Neural crest cell (in vitro differentiated cells): ENCODE results near the gene CFL2. TPM values are rescaled to one million over a fixed set of nuclear protein-coding genes. Genes with fewer than 3 reads are reported as not detected.

ENCODE experiments used
- DNase-seq: peaks from one replicate; pipeline ENCODE4 v3.0.0; 2021; ENCODE audit warnings: low read depth, mixed read lengths, low spot score
- H3K27ac Mint-ChIP-seq: one replicate; pipeline ENCODE4 v1.8.0; 2021; ENCODE audit warnings: mild to moderate bottlenecking, mixed read lengths; ENCODE audit not compliant: unreplicated experiment
- H3K27me3 Mint-ChIP-seq: 2 replicates; pipeline ENCODE4 v1.8.0; 2021; ENCODE audit warnings: low read depth, mild to moderate bottlenecking, mixed read lengths
- H3K36me3 Mint-ChIP-seq: 2 replicates; pipeline ENCODE4 v1.8.0; 2021; ENCODE audit warnings: low read depth, mild to moderate bottlenecking, mixed read lengths
- H3K4me1 Mint-ChIP-seq: 2 replicates; pipeline ENCODE4 v1.8.0; 2021; ENCODE audit warnings: mixed read lengths
- H3K4me3 Mint-ChIP-seq: one replicate; pipeline ENCODE4 v1.8.0; 2021; ENCODE audit warnings: mild to moderate bottlenecking, mixed read lengths
- H3K9me3 Mint-ChIP-seq: 2 replicates; pipeline ENCODE4 v1.8.0; 2021; ENCODE audit warnings: mixed read lengths
- total RNA-seq: library from RNA; stranded (reverse); gene quantifications from 2 replicates; pipeline ENCODE4 v1.2.1, GENCODE V29; 2021
- TF ChIP-seq, protein P1 (sequence below): fragments of 200-600 bp; sonication (generic); conservative IDR thresholded peaks from 2 replicates; pipeline ENCODE4 v1.5.0; 2021; ENCODE audit warnings: antibody characterized with exemption, mild to moderate bottlenecking

CFL2 gene
- total RNA-seq, 1 donor from 2014 or later = 56.5 TPM

DNA sequence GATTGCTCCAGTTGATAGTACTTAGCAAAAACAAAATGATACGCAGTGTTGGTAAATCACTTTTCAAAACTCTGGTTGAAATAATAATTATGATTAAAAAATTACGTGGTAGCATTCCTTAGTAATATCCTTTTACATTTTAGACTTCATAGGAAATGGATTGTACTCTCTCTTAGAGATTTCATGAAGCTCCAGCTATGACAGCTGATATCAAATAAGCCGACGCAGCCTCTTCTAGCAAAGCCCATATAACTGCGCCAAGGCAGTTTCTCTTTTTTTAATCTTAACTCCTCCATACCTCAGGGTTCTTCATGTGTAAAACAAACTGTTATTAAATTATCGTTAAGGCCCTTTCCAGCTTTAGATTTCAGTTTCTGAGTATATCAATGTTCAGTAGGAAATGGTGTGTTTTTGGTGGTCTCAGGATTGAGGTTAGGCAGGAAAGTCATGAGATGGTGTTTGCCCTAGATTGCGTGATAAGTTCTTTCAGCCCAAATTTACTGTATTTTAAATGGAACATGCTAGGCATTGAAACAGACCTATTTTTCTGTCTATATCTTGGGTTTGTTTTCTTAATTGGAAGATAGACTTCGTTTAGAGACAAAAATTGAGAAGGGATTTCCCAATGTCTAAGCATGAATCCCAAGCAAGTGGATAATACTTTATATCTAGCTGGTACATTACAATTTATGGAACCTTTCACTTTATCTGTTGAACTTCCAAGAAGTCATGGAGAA lies 902 bp upstream of the CFL2 start:
- Mint-ChIP-seq H3K36me3 (peaks cover 3% of the 10 kb centered on the region), H3K27me3 (peaks cover 11% of the 10 kb centered on the region), H3K4me3 (peak overlapping the region; percentile 64), H3K9me3 (no peaks in the 10 kb centered on the region), H3K27ac (no peak overlapping the region), H3K4me1 (peaks cover 19% of the 10 kb centered on the region)
- no peak for DNase-seq
- TF ChIP-seq, protein P1, sequence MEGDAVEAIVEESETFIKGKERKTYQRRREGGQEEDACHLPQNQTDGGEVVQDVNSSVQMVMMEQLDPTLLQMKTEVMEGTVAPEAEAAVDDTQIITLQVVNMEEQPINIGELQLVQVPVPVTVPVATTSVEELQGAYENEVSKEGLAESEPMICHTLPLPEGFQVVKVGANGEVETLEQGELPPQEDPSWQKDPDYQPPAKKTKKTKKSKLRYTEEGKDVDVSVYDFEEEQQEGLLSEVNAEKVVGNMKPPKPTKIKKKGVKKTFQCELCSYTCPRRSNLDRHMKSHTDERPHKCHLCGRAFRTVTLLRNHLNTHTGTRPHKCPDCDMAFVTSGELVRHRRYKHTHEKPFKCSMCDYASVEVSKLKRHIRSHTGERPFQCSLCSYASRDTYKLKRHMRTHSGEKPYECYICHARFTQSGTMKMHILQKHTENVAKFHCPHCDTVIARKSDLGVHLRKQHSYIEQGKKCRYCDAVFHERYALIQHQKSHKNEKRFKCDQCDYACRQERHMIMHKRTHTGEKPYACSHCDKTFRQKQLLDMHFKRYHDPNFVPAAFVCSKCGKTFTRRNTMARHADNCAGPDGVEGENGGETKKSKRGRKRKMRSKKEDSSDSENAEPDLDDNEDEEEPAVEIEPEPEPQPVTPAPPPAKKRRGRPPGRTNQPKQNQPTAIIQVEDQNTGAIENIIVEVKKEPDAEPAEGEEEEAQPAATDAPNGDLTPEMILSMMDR = no peak

DNA sequence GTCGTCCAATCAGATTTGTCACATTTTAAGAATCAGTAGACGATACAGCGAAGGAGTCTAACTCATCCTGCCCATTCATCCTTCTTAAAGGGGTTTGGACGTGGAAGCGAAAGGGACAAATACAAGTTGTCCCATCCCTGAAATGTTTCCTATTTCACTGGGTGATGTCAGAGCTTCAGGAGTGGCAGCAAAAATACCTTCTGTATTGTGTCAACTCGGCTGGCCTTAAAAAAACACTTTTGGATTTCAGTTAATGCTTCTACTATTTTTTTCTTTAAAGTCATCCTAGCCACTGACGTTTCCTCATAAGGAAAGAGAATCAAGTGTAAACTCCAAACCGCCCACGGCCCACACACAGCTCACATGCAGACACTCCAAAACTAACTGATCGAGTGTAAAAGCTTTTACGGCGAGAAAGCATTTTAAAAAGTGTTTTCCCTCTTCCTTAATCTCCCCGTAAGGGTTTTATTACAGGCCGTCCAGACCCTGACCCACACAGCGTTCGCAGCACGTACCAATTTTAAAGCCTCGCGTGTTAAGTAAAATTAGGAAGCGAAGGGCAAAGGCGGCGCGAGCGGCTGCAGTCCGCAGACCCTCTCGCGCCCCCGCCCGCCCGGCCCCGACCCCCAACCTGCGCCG lies 593 bp downstream of the CFL2 start:
- Mint-ChIP-seq H3K4me3 (peak overlapping the region; percentile 92), H3K9me3 (no peaks in the 10 kb centered on the region), H3K27me3 (peaks cover 8% of the 10 kb centered on the region), H3K27ac (peak overlapping the region; percentile 90), H3K4me1 (peaks cover 19% of the 10 kb centered on the region), H3K36me3 (peaks cover 3% of the 10 kb centered on the region)
- TF ChIP-seq, protein P1 = no peak
- no peak for DNase-seq

DNA sequence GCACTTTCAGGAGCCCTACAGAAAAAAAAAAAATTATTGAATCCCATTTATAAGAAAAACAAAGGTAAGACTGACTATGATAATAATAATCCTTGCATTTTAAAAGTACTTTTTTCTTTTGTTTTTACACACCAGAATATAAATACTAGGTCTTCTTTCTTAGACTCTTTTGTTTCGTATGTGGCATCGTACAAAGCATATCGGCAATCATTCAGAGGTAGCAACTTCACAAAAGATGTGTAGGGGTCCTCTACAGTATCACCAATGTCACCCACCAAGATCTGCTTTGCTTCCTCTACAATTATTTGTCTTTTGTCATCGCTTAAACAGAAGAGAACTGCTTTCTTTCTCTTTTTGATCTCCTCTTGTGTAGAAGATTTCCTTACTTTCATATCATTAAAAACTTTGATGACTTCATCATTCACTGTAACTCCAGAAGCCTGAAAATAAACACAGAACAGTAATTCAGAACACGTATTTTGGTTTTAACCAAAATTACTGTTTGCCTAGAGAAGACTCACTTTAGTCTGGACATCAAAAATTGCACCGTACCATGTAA lies 1.2 kb downstream of the CFL2 start:
- Mint-ChIP-seq H3K9me3 (no peaks in the 10 kb centered on the region), H3K27ac (peak overlapping the region; percentile 90), H3K4me1 (peaks cover 19% of the 10 kb centered on the region), H3K27me3 (peaks cover 8% of the 10 kb centered on the region), H3K36me3 (peaks cover 3% of the 10 kb centered on the region), H3K4me3 (peak overlapping the region; percentile 92)
- DNase-seq = no peak
- TF ChIP-seq, protein P1 = no peak

DNA sequence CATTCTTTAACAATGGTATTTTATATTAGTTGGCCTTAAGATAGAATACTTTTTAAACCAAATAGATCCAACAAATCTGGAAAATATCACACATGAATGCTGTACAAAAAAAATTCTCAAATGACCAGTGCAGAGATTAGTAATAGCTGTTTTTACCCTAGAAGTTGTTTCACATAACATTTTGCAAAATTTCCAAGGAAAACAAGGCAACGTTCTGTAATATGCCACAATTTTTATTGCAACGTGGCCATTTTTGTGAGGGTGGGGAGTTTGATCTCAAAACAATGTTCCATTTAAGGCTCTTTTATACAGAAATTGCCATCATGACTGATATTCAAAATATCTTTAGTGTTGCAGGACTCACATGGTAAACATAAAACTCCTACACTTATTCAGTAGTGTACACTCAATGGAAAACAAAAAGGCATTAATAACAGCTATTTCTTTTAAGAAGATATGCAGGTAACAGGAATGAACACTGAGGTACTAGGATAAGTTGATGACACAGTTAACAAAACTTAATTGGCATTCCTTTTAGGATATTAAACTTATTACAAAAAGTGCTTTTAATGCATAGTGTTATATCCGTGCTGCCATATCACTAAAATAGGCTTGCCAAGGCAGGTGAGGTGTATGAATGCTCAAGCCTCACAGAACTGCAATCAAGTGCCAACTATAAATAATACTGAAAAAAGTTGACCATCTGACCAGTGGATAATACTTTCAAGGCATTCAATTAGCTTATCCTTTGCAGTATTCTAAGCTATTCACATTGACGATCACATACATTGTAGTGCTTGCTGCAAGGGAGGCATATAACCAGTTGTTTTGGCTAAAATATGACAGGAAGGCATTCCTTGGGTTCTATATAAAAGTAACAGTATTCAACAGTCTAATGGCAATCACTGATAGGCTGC lies 2.3 kb downstream of the CFL2 start:
- Mint-ChIP-seq H3K4me1 (peaks cover 19% of the 10 kb centered on the region), H3K9me3 (no peaks in the 10 kb centered on the region), H3K27ac (no peak overlapping the region), H3K4me3 (peak overlapping the region; percentile 33), H3K27me3 (peaks cover 8% of the 10 kb centered on the region), H3K36me3 (peaks cover 3% of the 10 kb centered on the region)
- no peak for DNase-seq
- TF ChIP-seq, protein P1 = no peak

DNA sequence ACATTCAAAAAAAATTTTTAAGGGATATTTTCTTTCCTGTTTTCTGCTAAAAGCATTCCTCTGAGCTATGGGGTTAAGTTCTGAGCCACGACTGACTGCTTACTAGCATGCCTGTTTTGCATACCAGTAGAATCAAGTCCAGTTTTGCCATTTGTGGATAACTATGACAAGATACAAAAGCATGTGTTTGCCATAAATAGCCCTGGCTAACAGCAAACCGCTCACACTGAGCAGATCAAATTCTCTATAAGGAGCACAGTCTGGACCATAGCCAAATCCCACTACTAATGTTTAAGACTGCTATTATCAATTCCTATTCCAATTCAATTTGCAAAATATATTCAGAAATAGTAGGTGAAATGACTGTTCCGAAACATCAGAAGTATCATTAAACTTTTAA lies 3.2 kb downstream of the CFL2 start:
- peaks cover 19% of the 10 kb centered on the region for H3K4me1 Mint-ChIP-seq
- peaks cover 3% of the 10 kb centered on the region for H3K36me3 Mint-ChIP-seq
- H3K9me3 Mint-ChIP-seq = no peaks in the 10 kb centered on the region
- H3K4me3 Mint-ChIP-seq = no peak overlapping the region
- H3K27me3 Mint-ChIP-seq = peaks cover 8% of the 10 kb centered on the region
- no peak for DNase-seq
- TF ChIP-seq, protein P1 = no peak
- no peak overlapping the region for H3K27ac Mint-ChIP-seq
